Stomach (tissue), 4 donors: ENCODE results near the gene DHTKD1.

Experiments
- POLR2AphosphoS5 ChIP-seq, 3 donors: sonication (generic); formaldehyde crosslinking; IDR thresholded peaks; one replicate each; pipeline ENCODE4 v1.6.1; 2016; ENCODE audit warnings: antibody characterized with exemption in 3 of 3
- TF ChIP-seq, protein P1 (sequence below), 7 experiments: fragments of 450-650 bp in 4 of 7; fragments of 200-600 bp in 3 of 7; sonication (generic) in 3 of 7; IDR thresholded peaks; one replicate each; pipeline ENCODE4 v1.5.1; 2016 to 2019; ENCODE audit warnings: antibody characterized with exemption in 7 of 7, control low read depth in 2 of 7, mild to moderate bottlenecking in 1 of 7

DNA sequence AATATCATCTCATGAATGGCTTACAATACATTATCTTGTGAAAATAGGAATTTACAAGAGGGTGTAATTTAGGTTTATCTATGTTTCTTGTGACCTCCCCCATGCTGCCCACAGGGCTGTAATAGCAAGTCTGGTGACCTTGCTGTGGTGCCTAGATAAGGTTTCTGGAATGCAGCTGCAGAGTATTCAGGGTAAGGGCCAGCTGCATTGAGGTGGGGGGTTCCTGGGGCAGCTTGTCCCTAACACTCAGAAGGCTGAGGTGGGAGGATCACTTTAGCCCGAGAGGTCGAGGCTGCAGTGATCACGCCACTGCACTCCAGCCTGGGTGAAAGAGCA is 5.3 kb upstream of the DHTKD1 start:
- TF ChIP-seq, protein P1, sequence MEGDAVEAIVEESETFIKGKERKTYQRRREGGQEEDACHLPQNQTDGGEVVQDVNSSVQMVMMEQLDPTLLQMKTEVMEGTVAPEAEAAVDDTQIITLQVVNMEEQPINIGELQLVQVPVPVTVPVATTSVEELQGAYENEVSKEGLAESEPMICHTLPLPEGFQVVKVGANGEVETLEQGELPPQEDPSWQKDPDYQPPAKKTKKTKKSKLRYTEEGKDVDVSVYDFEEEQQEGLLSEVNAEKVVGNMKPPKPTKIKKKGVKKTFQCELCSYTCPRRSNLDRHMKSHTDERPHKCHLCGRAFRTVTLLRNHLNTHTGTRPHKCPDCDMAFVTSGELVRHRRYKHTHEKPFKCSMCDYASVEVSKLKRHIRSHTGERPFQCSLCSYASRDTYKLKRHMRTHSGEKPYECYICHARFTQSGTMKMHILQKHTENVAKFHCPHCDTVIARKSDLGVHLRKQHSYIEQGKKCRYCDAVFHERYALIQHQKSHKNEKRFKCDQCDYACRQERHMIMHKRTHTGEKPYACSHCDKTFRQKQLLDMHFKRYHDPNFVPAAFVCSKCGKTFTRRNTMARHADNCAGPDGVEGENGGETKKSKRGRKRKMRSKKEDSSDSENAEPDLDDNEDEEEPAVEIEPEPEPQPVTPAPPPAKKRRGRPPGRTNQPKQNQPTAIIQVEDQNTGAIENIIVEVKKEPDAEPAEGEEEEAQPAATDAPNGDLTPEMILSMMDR (IDR thresholded peaks at IDR 0.05): no peak
- no peak for TF ChIP-seq POLR2AphosphoS5 (IDR thresholded peaks at IDR 0.05)
